HG02678 (cell line): ENCODE results near the gene PLXDC2.

Experiments used
- ATAC-seq: cut with Tn5 transposase; IDR thresholded peaks from one replicate; pipeline ENCODE4 v1.9.1; 2021; ENCODE audit warnings: mild to moderate bottlenecking, moderate library complexity; ENCODE audit not compliant: unreplicated experiment

PLXDC2 gene

GRCh38 chr10:20247454-20247853 is 431.2 kb downstream of the PLXDC2 start:
- no peak for ATAC-seq

GRCh38 chr10:20247891-20248708 is 431.9 kb downstream of the PLXDC2 start:
- ATAC-seq = no peak

GRCh38 chr10:20254078-20254477 is 437.8 kb downstream of the PLXDC2 start:
- ATAC-seq = no peak

DNA sequence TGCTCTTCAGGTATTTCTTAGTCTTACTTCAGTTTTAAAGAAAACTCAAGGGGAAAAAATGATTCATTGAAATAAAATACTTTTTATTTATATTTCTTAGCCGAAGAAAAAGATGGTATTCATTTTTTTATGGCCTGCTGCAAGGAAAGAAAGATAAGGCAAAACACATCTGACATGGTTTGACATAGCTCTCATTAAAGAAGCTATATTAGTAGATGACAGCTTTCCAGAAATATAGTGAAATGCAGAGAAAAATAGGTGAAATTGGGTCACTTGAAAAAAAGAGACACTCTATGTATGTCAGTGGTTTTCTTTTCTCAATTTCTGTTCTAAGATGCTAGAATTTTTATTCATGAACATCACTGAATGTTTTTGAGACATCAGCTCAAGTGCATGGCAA is 438.3 kb downstream of the PLXDC2 start:
- ATAC-seq = no peak

GRCh38 chr10:20256969-20257368 is 440.7 kb downstream of the PLXDC2 start:
- no peak for ATAC-seq

DNA sequence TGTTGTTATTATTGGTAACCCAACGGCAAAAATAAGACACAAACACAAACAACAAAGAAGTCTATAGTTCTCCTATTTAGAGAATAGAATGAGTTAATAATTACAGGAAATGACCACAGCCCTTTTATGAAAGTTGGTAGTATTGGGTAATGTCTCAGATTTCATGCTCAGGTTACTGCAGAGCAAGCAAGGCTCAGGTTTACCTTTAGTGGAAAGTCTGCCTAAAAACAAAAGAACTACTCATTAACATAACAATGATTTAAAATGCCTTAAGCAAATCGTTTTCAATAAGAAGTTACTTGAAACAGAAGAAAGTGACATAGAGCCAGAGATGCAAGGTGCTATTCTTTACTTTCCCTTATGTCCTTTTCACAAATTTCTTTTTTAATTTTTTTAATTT is 441.2 kb downstream of the PLXDC2 start:
- no peak for ATAC-seq

DNA sequence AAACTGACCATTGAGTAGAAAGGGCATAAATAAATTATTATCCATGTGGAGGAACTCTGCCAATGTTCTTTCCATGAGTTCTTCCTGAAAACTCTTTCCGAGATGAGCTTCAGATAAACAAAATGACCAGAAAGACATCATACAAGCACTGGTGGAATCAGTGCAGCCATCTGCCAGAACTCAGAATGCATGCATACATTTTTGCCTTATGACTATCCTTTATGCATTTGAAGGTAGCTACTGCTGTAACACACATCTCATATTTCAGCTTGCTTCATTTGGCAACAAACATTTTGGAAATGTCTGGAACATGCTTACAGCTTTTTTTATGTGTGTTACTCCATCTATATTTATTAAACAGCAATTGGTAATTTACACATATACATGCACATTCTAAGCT is 448.9 kb downstream of the PLXDC2 start:
- ATAC-seq = no peak

DNA sequence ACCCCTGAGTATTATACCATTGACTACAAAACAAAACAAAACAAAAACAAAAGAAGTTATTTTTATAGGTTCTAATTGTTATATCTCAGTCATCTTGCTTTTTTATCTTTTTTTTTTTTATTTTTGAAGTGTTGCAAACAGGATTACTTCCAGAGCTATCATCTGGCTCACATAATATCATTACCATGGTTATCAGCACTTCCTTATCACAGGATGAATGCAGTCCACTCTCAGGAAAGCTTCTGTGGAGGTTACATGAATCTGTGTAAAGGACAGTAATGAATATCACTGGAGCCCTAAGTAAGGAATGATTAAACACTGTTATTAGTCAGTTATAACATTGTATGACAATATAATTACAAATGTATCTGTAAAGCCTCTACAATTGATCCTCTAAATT is 451.5 kb downstream of the PLXDC2 start:
- ATAC-seq = no peak

- ATAC-seq = no peak
Measured at GRCh38 chr10:20271490-20271889, 455.3 kb downstream of the PLXDC2 start.

GRCh38 chr10:20272608-20273007 is 456.4 kb downstream of the PLXDC2 start:
- no peak for ATAC-seq

DNA sequence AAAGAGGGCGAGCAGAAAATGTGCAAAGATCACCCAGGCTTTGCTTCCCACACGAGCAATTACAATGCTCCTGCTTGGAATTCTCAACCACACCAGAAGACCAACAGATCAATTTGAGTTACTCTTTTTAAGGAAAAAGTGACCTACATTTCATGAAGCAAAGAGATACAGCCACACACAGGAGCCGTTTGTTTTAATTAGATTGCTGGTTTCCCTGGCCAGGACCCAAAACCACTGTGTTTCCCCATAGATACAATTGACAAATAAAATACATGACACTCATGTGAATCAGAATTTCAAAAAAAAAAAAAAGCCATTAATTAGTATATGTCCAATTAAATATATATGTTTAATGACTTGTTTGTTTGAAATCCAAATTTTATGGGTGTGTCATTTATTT is 458.3 kb downstream of the PLXDC2 start:
- no peak for ATAC-seq

- no peak for ATAC-seq
Measured at GRCh38 chr10:20276127-20276979, 460.1 kb downstream of the PLXDC2 start.

- no peak for ATAC-seq
Measured at GRCh38 chr10:20277820-20278219, 461.6 kb downstream of the PLXDC2 start.

DNA sequence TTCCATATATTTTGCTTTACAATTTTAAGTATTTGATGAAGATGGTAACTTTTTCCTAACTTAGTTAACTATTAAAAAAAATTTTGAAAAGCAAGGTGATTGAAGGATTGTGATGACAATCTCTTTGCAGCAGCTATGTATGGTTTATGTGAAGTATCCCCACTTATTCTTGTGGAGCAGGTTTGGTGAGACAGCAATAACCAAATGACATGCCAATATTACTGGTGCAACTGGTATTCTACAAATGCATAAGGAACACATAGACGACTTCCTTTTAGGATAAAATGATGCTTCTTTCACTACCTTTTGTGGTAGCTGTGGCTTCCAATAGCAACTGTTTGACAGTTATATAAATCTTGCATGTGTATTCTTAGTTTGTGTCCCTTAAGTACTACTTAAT is 465.3 kb downstream of the PLXDC2 start:
- ATAC-seq = no peak

- ATAC-seq = no peak
Measured at GRCh38 chr10:20287586-20287985, 471.4 kb downstream of the PLXDC2 start.

DNA sequence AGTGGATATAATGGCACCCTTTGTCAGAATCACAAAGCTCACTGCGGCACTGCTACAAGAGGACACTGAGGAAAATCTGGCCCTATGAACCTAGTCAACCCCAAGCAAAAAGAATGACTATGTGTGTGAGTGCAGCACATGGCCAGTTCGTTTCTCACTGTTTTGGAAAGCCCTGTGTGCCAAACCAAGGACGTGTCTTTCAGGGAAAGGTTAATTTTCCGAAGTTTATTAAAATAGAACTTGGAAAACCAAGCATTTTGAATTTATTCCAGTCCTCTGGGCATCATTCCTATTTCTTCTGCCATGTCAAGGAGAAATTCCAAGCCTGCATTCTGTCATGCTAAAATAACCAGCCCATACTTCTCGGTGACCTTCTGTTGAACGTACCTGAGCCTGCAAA is 471.8 kb downstream of the PLXDC2 start:
- ATAC-seq = no peak

DNA sequence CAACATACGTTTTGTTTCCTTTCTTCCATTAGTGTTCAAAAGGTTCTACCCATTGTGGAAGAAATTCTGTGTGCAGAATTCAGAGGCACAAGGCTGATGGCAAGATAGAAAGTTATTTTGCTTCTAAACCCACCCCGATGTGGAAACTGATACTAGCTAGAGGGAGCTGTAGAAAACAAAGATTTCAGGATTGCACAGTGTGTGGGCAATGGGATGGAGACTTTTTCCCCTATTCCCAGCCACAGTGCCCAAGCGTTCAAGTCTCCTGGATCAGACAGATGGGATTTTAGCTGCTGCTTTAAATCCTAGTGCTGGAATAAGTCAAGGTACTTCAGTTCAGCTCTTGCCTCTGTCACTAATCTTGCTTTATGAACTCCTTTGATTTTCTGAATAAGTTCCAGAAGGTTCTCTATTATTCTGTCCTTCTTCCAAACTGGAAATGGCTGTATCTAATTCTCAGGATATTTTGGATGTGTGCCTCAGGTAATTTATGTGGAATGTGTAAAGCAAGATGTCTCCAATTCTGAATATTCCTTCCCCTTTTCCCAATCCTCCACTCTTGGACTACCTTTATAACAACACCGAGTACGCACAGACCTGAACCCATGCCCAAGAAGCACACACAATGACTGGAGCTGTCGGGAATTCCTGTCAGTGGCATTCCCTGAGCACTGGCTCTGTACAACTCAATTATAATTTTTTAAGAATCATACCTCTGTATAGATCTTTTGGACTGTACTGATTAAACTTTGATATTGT is 473.0 kb downstream of the PLXDC2 start:
- ATAC-seq = no peak

- no peak for ATAC-seq
Measured at GRCh38 chr10:20298417-20298816, 482.2 kb downstream of the PLXDC2 start.

- no peak for ATAC-seq
Measured at GRCh38 chr10:20299034-20299736, 483.0 kb downstream of the PLXDC2 start.

- no peak for ATAC-seq
Measured at GRCh38 chr10:20300735-20301134, 484.5 kb downstream of the PLXDC2 start.

DNA sequence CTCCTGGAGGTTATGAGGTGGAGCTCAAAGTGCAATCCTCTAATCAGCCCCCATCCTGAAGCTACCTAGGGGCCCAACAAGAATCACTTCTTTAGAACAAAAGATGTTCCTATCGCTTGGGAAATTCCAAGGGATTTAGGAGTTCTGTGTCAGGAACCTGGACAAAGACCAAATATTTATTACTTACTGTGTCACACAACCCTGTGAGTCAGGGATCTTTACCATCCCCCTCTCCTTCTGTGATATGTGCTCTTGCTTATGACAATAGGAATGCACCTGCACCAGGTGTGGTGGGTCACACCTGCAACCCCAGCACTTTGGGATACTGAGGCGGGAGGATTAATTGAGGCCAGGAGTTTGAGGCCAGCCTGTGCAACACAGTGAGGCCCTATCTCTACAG is 485.8 kb downstream of the PLXDC2 start:
- ATAC-seq = no peak
